GM12875 (cell line): Measurements from ENCODE around the gene STK35.

Experiments used
- H3K4me3 ChIP-seq: one replicate; pipeline ENCODE4 v1.5.1; 2011; ENCODE audit warnings: low read depth, low read length, control low read depth
- CTCF ChIP-seq: IDR thresholded peaks from 2 replicates; pipeline ENCODE4 v1.5.1; 2011; ENCODE audit warnings: low read depth, mild to moderate bottlenecking, control low read depth, inconsistent platforms, low read length, moderate library complexity, borderline replicate concordance; ENCODE audit not compliant: insufficient read depth

Gene STK35

GRCh38 chr20:2135013-2135412, 33.4 kb downstream of the STK35 start:
- no peak for TF ChIP-seq CTCF
- H3K4me3 ChIP-seq: no peak overlapping the region

- TF ChIP-seq CTCF: no peak
- no peak overlapping the region for H3K4me3 ChIP-seq
These were observed 34.6 kb downstream of the STK35 start for GRCh38 chr20:2136275-2136674.

GRCh38 chr20:2137552-2138201, 36.0 kb downstream of the STK35 start:
- TF ChIP-seq CTCF: no peak
- H3K4me3 ChIP-seq: no peak overlapping the region

- no peak overlapping the region for H3K4me3 ChIP-seq
- TF ChIP-seq CTCF: no peak
These were observed 36.8 kb downstream of the STK35 start for GRCh38 chr20:2138396-2138795.

GRCh38 chr20:2139250-2139649, 37.6 kb downstream of the STK35 start:
- H3K4me3 ChIP-seq: no peak overlapping the region
- TF ChIP-seq CTCF: no peak

GRCh38 chr20:2139736-2140135, 38.1 kb downstream of the STK35 start:
- TF ChIP-seq CTCF: no peak
- H3K4me3 ChIP-seq: no peak overlapping the region

GRCh38 chr20:2140561-2140960, 38.9 kb downstream of the STK35 start:
- no peak for TF ChIP-seq CTCF
- H3K4me3 ChIP-seq: no peak overlapping the region
